BLaER1 treated with 17β-estradiol and CSF1 and Interleukin-3, amounts not matched to agents 10 nM and 100 nM (cell line): Measurements from ENCODE around the gene RAB21.

Experiments used
- H3K27ac ChIP-seq, 11 experiments: shearing (Covaris generic); formaldehyde crosslinking; 2 replicates each; pipeline ENCODE4 v1.8.1; 2022
- H3K27me3 ChIP-seq, 11 experiments: shearing (Covaris generic); formaldehyde crosslinking; 2 replicates each; pipeline ENCODE4 v1.8.1; 2022
- H3K36me3 ChIP-seq, 11 experiments: shearing (Covaris generic); formaldehyde crosslinking; 2 replicates each; pipeline ENCODE4 v1.8.1; 2022
- H3K4me1 ChIP-seq, 10 experiments: shearing (Covaris generic); formaldehyde crosslinking; 2 replicates each; pipeline ENCODE4 v1.8.1; 2022
- H3K4me2 ChIP-seq, 11 experiments: shearing (Covaris generic); formaldehyde crosslinking; 2 replicates each; pipeline ENCODE4 v1.8.1; 2022
- H3K4me3 ChIP-seq, 10 experiments: shearing (Covaris generic); formaldehyde crosslinking; 2 replicates each; pipeline ENCODE4 v1.8.1; 2022
- H3K9ac ChIP-seq, 11 experiments: shearing (Covaris generic); formaldehyde crosslinking; 2 replicates each; pipeline ENCODE4 v1.8.1; 2022
- H3K9me3 ChIP-seq, 11 experiments: shearing (Covaris generic); formaldehyde crosslinking; replicated peaks in 1 of 11; 2 replicates each; pipeline ENCODE4 v1.8.1; 2022
- H4K20me1 ChIP-seq, 11 experiments: shearing (Covaris generic); formaldehyde crosslinking; 2 replicates each; pipeline ENCODE4 v1.8.1; 2022
- Cebpa-rat ChIP-seq, 11 experiments: shearing (Covaris generic); IDR thresholded peaks; 2 replicates each; pipeline ENCODE4 v1.8.1; 2022

The RAB21 gene, protein sequence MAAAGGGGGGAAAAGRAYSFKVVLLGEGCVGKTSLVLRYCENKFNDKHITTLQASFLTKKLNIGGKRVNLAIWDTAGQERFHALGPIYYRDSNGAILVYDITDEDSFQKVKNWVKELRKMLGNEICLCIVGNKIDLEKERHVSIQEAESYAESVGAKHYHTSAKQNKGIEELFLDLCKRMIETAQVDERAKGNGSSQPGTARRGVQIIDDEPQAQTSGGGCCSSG

GRCh38 chr12:71754461-71755145, at the start of gene RAB21:
TSS of gene RAB21 (plus strand) at chr12:71754863. CDS start at chr12:71755130, 267 bp downstream.
- Histone ChIP-seq H3K4me2 (peak within 1 kb of the TSS; percentile 86 to 98 (median 94)), H3K9me3 (peaks cover 27 to 31% (median 29%) of the 10 kb centered on the region in 11 experiments), H3K9ac (peak within 1 kb of the TSS; percentile 84 to 99 (median 93)), H3K4me3 (peak within 1 kb of the TSS; percentile 76 to 96 (median 90)), H3K36me3 (peaks cover 29 to 36% (median 30%) of the 10 kb centered on the region in 11 experiments), H4K20me1 (peaks cover 0 to 30% (median 14%) of the 10 kb centered on the region in 11 experiments; a peak in 15 of 22 replicates), H3K4me1 (peaks cover 14 to 21% (median 18%) of the 10 kb centered on the region in 10 experiments), H3K27ac (peak within 1 kb of the TSS; percentile 85 to 97 (median 93)), H3K27me3 (no peaks in the 10 kb centered on the region)
- TF ChIP-seq Cebpa-rat (IDR thresholded peaks at IDR 0.05): no peak

DNA sequence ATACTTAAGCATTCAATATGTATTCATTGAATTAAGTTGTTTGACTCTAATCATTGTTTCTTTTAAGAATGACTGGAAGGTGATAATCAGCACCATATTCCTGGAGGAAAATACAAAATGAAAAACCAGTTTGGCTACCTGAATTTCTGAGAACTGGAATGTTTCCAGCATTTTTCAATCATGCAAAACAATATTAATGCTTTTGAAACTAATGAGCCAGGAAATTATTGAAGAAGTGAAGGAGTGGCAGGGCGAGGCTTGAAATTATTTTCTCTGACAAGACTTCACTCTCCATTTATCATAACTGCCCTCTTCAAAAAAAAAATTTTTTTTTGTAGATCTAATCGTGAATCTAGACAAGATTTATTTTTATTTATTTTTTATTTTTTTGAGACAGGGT, 49.7 kb upstream of the RAB21 start:
- H3K9me3 ChIP-seq: no peaks in the 10 kb centered on the region
- H3K27me3 ChIP-seq: no peaks in the 10 kb centered on the region
- H4K20me1 ChIP-seq: no peaks in the 10 kb centered on the region
- no peak for TF ChIP-seq Cebpa-rat (IDR thresholded peaks at IDR 0.05)
- no peak overlapping the region for H3K9ac ChIP-seq
- peaks cover 22 to 62% (median 44%) of the 10 kb centered on the region in 11 experiments for H3K36me3 ChIP-seq
- no peak overlapping the region for H3K4me2 ChIP-seq
- no peak overlapping the region for H3K4me3 ChIP-seq
- H3K4me1 ChIP-seq: peaks cover 0 to 6% (median 0%) of the 10 kb centered on the region in 10 experiments; a peak in 1 of 20 replicates
- no peak overlapping the region for H3K27ac ChIP-seq

- no peaks in the 10 kb centered on the region for H3K27me3 ChIP-seq
- no peaks in the 10 kb centered on the region for H4K20me1 ChIP-seq
- H3K4me2 ChIP-seq: no peak overlapping the region
- no peak for TF ChIP-seq Cebpa-rat (IDR thresholded peaks at IDR 0.05)
- no peak overlapping the region for H3K27ac ChIP-seq
- H3K36me3 ChIP-seq: peaks cover 5 to 32% (median 18%) of the 10 kb centered on the region in 11 experiments; a peak in 15 of 22 replicates
- no peak overlapping the region for H3K9ac ChIP-seq
- H3K9me3 ChIP-seq: peaks cover 7 to 28% (median 12%) of the 10 kb centered on the region in 11 experiments; a peak in 20 of 22 replicates
- no peaks in the 10 kb centered on the region; a peak in 1 of 20 replicates for H3K4me1 ChIP-seq
- no peak overlapping the region for H3K4me3 ChIP-seq
These were observed 46.0 kb upstream of the RAB21 start for GRCh38 chr12:71708658-71709057.

GRCh38 chr12:71710276-71711125, 44.2 kb upstream of the RAB21 start:
- TF ChIP-seq Cebpa-rat (IDR thresholded peaks at IDR 0.05): no peak
- Histone ChIP-seq H3K27ac (no peak overlapping the region), H3K9ac (no peak overlapping the region), H3K36me3 (peaks cover 0 to 14% (median 8%) of the 10 kb centered on the region in 11 experiments; a peak in 12 of 22 replicates), H4K20me1 (no peaks in the 10 kb centered on the region), H3K27me3 (no peaks in the 10 kb centered on the region), H3K4me1 (no peaks in the 10 kb centered on the region), H3K4me2 (no peak overlapping the region), H3K9me3 (peaks cover 12 to 45% (median 18%) of the 10 kb centered on the region in 11 experiments), H3K4me3 (no peak overlapping the region)

GRCh38 chr12:71718611-71719010, 36.1 kb upstream of the RAB21 start:
- Histone ChIP-seq H3K27ac (no peak overlapping the region), H3K4me1 (no peaks in the 10 kb centered on the region), H3K4me3 (no peak overlapping the region), H3K9ac (no peak overlapping the region), H3K9me3 (peaks cover 4 to 18% (median 8%) of the 10 kb centered on the region in 11 experiments; a peak in 18 of 22 replicates), H3K36me3 (no peaks in the 10 kb centered on the region), H4K20me1 (no peaks in the 10 kb centered on the region), H3K4me2 (no peak overlapping the region), H3K27me3 (no peaks in the 10 kb centered on the region)
- no peak for TF ChIP-seq Cebpa-rat (IDR thresholded peaks at IDR 0.05)

- Histone ChIP-seq H3K36me3 (no peaks in the 10 kb centered on the region), H3K4me3 (no peak overlapping the region), H3K27ac (no peak overlapping the region), H3K4me2 (no peak overlapping the region), H3K9me3 (peaks cover 0 to 6% (median 0%) of the 10 kb centered on the region in 11 experiments; a peak in 2 of 22 replicates), H3K4me1 (no peaks in the 10 kb centered on the region), H3K9ac (no peak overlapping the region), H3K27me3 (no peaks in the 10 kb centered on the region), H4K20me1 (no peaks in the 10 kb centered on the region)
- no peak for TF ChIP-seq Cebpa-rat (IDR thresholded peaks at IDR 0.05)
These were observed 34.9 kb upstream of the RAB21 start for GRCh38 chr12:71719647-71720370.

DNA sequence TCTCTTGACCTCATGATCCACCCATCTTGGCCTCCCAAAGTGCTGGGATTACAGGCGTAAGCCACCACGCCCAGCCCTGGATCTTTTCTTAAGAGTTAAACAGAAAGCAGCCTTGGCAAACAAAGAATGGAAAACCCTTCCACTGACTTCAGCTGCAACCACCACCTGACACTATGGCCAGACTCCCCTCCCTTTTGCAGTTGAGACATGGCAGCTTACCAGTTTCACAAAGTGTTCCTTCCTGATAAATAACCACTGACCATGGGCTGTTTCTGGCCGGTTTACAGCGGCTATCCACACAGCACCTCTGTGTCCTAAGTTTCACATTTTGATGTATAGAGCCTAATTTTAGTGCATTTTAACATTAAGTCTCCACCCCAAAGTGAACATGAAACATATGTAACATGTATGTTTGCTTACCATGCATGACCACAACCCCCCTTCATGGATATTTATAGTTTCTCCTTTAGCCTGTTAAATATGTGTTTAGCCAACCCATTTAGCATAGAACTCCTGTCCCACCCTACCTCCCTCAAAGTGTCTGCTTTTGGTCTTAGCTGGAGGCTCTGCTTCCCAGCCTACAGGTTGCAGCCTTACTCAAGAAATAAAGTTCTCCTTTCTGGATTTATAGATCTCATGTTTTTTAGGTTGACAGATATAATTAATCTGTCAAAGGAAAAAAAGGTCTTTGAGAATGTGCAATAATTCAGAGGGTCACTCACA, 32.7 kb upstream of the RAB21 start:
- H3K9me3 ChIP-seq: no peaks in the 10 kb centered on the region
- H3K4me2 ChIP-seq: no peak overlapping the region
- TF ChIP-seq Cebpa-rat (IDR thresholded peaks at IDR 0.05): no peak
- H3K27ac ChIP-seq: no peak overlapping the region
- H3K9ac ChIP-seq: no peak overlapping the region
- H3K27me3 ChIP-seq: no peaks in the 10 kb centered on the region
- H4K20me1 ChIP-seq: no peaks in the 10 kb centered on the region
- no peak overlapping the region for H3K4me3 ChIP-seq
- no peaks in the 10 kb centered on the region for H3K4me1 ChIP-seq
- H3K36me3 ChIP-seq: no peaks in the 10 kb centered on the region

DNA sequence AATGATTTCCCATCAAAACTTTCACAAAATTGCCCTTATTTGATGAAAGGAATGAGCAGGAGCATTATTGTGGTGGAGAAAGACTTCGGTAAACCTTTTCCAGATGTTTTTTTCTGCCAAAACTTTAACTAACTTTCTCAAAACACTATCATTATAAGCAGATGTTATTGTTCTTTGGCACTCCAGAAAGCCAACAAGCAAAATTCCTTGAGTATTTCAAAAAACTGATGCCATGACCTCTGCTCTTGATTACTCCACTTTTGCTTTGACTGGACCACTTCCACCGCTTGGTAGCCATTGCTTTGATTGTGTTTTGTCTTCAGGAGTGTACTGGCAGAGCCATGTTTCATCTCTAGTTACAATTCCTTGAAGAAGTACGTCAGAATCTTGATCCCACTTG, 29.7 kb upstream of the RAB21 start:
- H3K27ac ChIP-seq: no peak overlapping the region

More for the DNA sequence above, 29.7 kb upstream of the RAB21 start:
- no peaks in the 10 kb centered on the region for H4K20me1 ChIP-seq
- H3K9ac ChIP-seq: no peak overlapping the region
- no peaks in the 10 kb centered on the region for H3K36me3 ChIP-seq
- no peaks in the 10 kb centered on the region for H3K9me3 ChIP-seq
- no peaks in the 10 kb centered on the region for H3K4me1 ChIP-seq
- no peak for TF ChIP-seq Cebpa-rat (IDR thresholded peaks at IDR 0.05)
- no peak overlapping the region for H3K4me2 ChIP-seq
- H3K4me3 ChIP-seq: no peak overlapping the region
- no peaks in the 10 kb centered on the region for H3K27me3 ChIP-seq
